Measurements from ENCODE around the gene KHDC3L. TPM values are rescaled to one million over a fixed set of nuclear protein-coding genes. Genes with fewer than 3 reads are reported as not detected.

The KHDC3L gene
- total RNA-seq, 2 experiments from 2014 or later = not detected

DNA sequence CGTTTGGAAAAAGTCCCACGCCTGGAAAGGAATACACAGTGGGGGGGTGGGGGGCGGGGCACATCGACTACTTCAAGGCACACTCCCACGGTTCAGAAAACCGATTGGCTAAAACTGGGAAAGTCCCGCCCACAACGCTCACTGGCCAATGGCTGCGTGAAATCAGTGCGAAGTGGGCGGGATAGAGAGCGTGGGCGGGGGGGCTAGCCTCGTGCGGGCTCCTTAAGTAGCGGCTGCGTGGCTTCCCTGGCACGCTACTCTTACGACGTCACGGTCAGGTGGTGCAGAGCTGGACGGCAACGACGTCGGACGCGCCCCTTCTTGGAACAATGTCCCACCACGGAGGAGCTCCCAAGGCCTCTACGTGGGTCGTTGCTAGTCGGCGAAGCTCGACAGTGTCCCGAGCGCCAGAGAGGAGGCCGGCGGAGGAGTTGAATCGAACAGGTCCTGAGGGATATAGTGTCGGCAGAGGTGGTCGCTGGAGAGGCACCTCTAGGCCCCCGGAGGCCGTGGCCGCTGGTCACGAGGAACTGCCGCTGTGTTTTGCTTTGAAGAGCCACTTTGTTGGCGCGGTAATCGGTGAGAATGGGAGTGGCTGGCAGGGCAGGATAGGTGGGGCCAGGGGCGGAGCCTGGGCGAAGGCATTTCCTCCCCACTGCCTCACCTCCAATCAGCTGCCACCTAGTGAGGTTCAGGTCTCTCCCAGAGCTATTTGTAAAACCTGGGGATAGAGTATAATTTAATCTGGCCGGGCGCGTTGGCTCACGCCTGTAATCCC, 32.3 kb downstream of the KHDC3L start, which contains the start of gene DDX43:
TSS of gene DDX43 (plus strand) at position 252 of the 778 bp plus-strand sequence. CDS start at position 330, 78 bp downstream.
- Mint-ChIP-seq H3K4me1 (ENCODE audit: low read depth) (peaks cover 9% of the 10 kb centered on the region), H3K9me3 (no peaks in the 10 kb centered on the region), H3K27ac (peak within 1 kb of the TSS; percentile 77), H3K27me3 (peaks cover 4% of the 10 kb centered on the region), H3K36me3 (ENCODE audit: low read depth) (no peaks in the 10 kb centered on the region), H3K4me3 (peak within 1 kb of the TSS; percentile 56)
- CTCF ChIA-PET = no interaction called here
- ATAC-seq (peak; percentile 81), DNase-seq (peak; percentile 50)
- POLR2A ChIA-PET = interaction anchor here (0.5 to 0.9 kb wide), 3 partner anchors 14 to 220 kb away, joined by 3 read pairs; no protein-coding TSS in a partner anchor
- intact Hi-C loops (cut with micrococcal nuclease) = no loop called here
- TF ChIP-seq, protein P1, sequence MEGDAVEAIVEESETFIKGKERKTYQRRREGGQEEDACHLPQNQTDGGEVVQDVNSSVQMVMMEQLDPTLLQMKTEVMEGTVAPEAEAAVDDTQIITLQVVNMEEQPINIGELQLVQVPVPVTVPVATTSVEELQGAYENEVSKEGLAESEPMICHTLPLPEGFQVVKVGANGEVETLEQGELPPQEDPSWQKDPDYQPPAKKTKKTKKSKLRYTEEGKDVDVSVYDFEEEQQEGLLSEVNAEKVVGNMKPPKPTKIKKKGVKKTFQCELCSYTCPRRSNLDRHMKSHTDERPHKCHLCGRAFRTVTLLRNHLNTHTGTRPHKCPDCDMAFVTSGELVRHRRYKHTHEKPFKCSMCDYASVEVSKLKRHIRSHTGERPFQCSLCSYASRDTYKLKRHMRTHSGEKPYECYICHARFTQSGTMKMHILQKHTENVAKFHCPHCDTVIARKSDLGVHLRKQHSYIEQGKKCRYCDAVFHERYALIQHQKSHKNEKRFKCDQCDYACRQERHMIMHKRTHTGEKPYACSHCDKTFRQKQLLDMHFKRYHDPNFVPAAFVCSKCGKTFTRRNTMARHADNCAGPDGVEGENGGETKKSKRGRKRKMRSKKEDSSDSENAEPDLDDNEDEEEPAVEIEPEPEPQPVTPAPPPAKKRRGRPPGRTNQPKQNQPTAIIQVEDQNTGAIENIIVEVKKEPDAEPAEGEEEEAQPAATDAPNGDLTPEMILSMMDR (IDR thresholded peaks at IDR 0.05) = no peak

DNA sequence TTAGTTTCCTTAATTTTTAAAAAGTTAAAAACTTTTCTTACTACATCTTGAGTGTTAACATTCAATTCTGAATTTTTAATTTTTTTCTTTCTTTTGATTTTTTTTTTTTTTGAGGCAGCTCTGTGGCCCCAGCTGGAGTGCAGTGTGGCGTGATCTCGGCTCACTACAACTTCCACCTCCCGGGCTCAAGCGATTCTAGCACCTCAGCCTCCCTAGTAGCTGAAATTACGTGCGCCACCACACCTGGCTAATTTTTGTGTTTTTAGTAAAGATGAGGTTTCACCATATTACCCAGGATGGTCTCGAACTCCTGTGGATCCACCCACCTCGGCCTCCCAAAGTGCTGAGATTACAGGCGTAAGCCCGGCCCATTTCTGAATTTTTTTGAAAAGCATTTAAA, 33.4 kb downstream of the KHDC3L start:
- CTCF ChIA-PET = no interaction called here

DNA sequence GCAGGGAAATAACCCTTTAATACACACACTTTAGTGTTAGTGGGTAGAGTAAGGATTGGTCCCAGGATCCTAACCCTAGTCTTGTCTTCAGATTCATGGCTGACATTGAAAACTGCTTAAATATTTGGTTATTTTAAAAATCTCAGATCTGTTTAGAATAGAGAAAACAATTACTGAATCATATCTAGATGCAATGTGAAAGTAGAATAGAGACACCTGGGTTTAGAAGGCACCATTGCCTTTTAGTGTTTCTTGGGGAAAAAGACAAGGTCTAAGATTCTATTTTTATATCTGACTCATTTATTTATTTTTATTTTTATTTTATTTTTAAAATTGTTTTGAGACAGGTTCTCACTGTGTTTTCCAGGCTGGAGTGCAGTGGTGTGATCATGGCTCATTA, 38.2 kb downstream of the KHDC3L start:
- ATAC-seq (no peak), DNase-seq (no peak)
- CTCF ChIA-PET = no interaction called here
- intact Hi-C loops (cut with micrococcal nuclease) = no loop called here
- H3K27ac Mint-ChIP-seq = no peak overlapping the region
- H3K4me1 Mint-ChIP-seq (ENCODE audit: low read depth) = no peaks in the 10 kb centered on the region
- POLR2A ChIA-PET = no interaction called here
- no peaks in the 10 kb centered on the region for H3K9me3 Mint-ChIP-seq
- TF ChIP-seq, protein P1 (IDR thresholded peaks at IDR 0.05) = no peak
- no peaks in the 10 kb centered on the region for H3K36me3 Mint-ChIP-seq (ENCODE audit: low read depth)
- no peak overlapping the region for H3K4me3 Mint-ChIP-seq
- H3K27me3 Mint-ChIP-seq = no peaks in the 10 kb centered on the region

More for the DNA sequence above, 33.4 kb downstream of the KHDC3L start:
- Mint-ChIP-seq H3K4me3 (no peak overlapping the region), H3K36me3 (ENCODE audit: low read depth) (no peaks in the 10 kb centered on the region), H3K27ac (no peak overlapping the region), H3K27me3 (peaks cover 4% of the 10 kb centered on the region), H3K9me3 (no peaks in the 10 kb centered on the region), H3K4me1 (ENCODE audit: low read depth) (peaks cover 9% of the 10 kb centered on the region)
- ATAC-seq (no peak), DNase-seq (no peak)
- POLR2A ChIA-PET = interaction anchor here (0.7 kb wide), 1 partner anchor 13 kb away, joined by 3 read pairs; no protein-coding TSS in a partner anchor
- intact Hi-C loops (cut with micrococcal nuclease) = no loop called here
- TF ChIP-seq, protein P1 (IDR thresholded peaks at IDR 0.05) = no peak

DNA sequence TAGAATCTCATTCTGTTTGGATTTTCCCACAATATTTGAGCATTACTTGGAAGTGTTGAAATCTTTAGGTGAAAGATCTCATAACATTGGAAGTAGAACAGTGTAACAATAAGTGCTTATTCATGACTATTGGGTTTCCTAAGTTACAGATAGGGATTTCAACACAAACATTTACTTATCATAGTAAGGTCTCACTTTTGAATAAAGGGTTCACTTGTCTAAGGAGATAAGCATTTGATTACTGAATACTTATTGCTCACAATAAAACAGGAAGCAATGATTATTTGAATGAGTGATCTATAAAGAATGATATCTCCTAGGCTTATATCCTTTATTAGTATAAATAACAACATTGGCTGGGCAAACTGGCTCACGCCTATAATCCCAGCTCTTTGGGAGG, 46.9 kb downstream of the KHDC3L start:
- H3K4me1 Mint-ChIP-seq (ENCODE audit: low read depth) = no peaks in the 10 kb centered on the region
- ATAC-seq (no peak), DNase-seq (no peak)
- no peak overlapping the region for H3K4me3 Mint-ChIP-seq
- intact Hi-C loops (cut with micrococcal nuclease) = no loop called here
- H3K9me3 Mint-ChIP-seq = no peaks in the 10 kb centered on the region
- TF ChIP-seq, protein P1 (IDR thresholded peaks at IDR 0.05) = no peak
- CTCF ChIA-PET = no interaction called here
- H3K27me3 Mint-ChIP-seq = no peaks in the 10 kb centered on the region
- H3K27ac Mint-ChIP-seq = no peak overlapping the region
- POLR2A ChIA-PET = interaction anchor here (1.1 kb wide), 1 partner anchor 14 kb away, joined by 3 read pairs; no protein-coding TSS in a partner anchor
- H3K36me3 Mint-ChIP-seq (ENCODE audit: low read depth) = peaks cover 3% of the 10 kb centered on the region

DNA sequence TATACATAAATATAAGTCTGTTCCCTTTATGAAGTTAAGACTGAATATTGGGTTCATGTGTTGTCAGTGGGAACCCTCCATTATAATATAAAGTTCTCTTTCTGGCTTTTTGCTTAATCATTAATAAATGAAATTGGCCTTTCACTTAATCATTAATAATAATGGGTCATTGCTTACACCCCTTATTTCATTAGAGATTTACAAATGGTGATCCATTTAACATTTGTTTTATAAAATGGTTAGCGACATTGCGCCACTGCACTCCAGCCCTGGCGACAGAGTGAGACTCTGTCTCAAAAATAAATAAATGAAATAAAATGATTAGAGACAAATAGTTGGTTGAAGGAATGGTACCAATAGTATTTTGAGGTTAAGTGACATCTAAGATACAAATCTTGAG, 50.6 kb downstream of the KHDC3L start:
- H3K4me1 Mint-ChIP-seq (ENCODE audit: low read depth) = peaks cover 3% of the 10 kb centered on the region
- no peaks in the 10 kb centered on the region for H3K27me3 Mint-ChIP-seq

More for the DNA sequence above, 50.6 kb downstream of the KHDC3L start:
- CTCF ChIA-PET = no interaction called here
- Mint-ChIP-seq H3K27ac (no peak overlapping the region), H3K36me3 (ENCODE audit: low read depth) (peaks cover 7% of the 10 kb centered on the region), H3K9me3 (no peaks in the 10 kb centered on the region), H3K4me3 (no peak overlapping the region)
- ATAC-seq (no peak), DNase-seq (no peak)
- POLR2A ChIA-PET = no interaction called here
- TF ChIP-seq, protein P1 (IDR thresholded peaks at IDR 0.05) = no peak
- intact Hi-C loops (cut with micrococcal nuclease) = no loop called here
